GM18526 (cell line): Measurements from ENCODE around the gene MAP6.

Experiments
- POLR2A ChIP-seq: IDR thresholded peaks from 3 replicates; pipeline ENCODE4 v1.6.1; 2011; ENCODE audit not compliant: insufficient read length; ENCODE audit errors: extremely low read depth

Gene MAP6

GRCh38 chr11:75543806-75544205 is 125.0 kb downstream of the MAP6 start:
- no peak for TF ChIP-seq POLR2A

- no peak for TF ChIP-seq POLR2A
Measured at GRCh38 chr11:75542088-75542438, 126.8 kb downstream of the MAP6 start.

- TF ChIP-seq POLR2A: no peak
Measured at GRCh38 chr11:75541193-75542087, 127.4 kb downstream of the MAP6 start.

- no peak for TF ChIP-seq POLR2A
Measured at GRCh38 chr11:75539459-75540334, 129.1 kb downstream of the MAP6 start.

- no peak for TF ChIP-seq POLR2A
Measured at GRCh38 chr11:75538150-75538942, 130.5 kb downstream of the MAP6 start.

GRCh38 chr11:75537740-75538139 is 131.1 kb downstream of the MAP6 start:
- no peak for TF ChIP-seq POLR2A
